Femur (tissue), 1 donor: ENCODE results near the gene FNDC3B.
A peak's percentile ranks its signal among the peaks of the same experiment; 100 is the strongest.

Experiments
- DNase-seq: peaks from one replicate; pipeline ENCODE4 v3.0.0-alpha.2; 2017

The FNDC3B gene

DNA sequence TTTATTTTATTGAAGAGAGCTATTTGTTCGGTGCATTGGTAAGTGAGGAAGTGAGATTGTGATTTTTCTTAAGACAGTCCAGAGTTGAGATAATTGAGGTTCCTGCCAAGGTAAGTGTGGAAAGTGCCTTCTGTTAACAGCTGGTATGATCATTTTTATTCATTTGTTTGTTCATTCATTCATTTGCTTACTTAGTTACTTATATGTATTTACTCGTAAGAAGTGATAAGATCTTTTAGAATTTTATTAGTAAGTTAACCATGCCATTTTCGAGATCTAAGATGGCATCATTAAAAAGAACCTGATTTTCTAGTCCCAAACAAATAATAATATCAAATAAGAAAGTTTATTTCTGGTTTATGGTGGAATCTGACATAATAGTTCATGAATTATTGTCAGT lies 258.9 kb downstream of the FNDC3B start:
- DNase-seq: no peak

DNA sequence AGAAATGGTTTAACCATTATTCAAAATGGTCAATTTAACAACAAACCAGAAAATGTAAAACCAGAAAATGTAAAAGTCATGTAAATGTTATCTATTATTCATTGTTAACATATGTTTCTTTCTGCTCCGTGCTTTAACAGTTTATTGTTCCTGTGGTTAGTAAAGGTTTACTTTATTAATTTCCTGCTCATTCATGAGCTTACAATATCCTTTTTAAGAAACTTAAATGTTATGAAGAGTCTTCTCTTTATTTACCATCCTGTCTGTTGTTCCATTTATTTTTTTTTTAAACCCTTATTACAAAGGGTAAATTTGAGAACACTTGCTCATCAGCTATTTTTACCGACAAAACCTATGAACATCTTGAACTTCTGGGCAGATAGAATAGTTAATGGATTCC lies 260.8 kb downstream of the FNDC3B start:
- DNase-seq: no peak

DNA sequence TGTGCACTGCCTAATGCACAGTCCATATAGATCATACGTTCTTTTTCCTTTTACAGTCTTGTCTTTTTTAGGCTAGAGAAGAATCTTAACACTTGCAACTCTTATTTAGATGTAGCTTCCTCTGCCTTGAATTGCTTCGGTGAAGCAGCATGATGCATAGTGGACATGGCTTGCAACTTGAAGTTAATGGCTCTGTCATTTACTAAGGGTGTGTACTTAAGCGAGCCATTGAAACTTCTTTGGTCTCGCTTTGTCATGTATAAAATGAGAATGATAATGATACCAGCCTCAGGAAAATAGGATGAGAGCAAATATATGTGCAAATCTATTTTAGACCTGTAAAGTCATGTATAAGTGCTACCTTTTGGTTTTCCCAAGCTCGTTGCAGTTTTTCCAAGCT lies 261.5 kb downstream of the FNDC3B start:
- DNase-seq: no peak

DNA sequence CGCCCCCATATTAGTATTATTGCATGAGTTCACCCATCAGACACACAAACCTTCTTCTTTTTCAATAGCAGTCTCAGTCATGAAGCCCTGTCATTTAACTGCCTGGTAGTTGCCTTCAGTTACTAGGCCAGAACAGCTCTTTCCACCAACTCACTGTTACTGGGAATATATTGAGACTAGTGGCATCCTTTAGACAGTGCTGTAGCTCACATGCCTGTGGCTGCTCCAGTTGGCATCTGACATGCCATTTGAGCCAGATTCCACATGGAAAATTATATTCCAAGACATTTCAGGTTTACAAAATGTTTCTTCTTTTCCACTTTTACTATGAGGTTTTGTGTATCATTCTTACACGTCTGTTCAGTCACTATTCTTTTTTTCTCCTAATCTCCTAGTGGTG lies 262.8 kb downstream of the FNDC3B start:
- DNase-seq: peak; percentile 52

DNA sequence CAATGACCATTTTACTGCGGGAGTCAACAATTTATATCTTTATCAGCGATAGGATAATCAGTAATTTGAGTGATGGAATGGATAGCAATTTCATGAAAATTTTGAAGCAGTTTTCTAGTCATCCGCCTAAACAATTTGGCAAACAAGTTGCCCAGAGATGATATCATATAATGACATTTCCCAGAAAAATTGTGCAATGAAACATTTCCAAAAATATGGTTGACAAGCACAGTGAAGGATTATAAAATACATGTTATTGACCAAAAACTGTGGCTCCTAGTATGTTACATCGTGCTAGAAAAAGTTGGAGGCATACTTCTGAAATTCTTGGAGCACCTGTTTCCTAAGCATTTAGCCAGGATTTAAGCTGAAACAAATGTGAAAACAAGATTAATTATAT lies 263.8 kb downstream of the FNDC3B start:
- no peak for DNase-seq

DNA sequence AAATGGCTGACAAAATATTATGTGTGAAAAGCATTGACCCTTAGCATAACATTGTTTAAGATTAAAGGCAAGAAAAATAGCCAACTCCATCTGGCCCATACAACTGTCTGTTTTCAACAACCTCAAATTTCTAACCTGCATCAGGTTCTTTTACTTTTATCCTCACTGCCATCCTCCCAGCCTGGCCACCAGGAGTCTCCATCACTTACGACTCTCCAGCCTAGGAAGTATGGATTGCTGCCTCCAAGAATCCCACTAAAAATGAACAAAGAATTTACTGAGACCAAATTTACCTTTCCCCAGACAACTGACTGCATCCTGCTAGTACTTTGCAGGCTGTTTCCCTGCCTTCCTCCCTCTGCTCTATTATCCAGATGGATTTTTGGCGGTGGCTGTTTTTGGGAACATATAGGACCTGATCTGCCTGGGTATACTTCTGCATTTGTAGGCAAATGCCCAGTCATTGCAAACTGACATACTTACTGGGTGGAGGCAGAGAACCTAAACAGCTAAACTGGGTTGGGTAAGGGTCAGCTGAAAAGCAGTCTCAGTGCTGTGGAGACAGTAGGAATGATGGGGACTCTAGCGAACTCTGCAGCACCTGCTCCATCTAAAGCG lies 264.7 kb downstream of the FNDC3B start:
- no peak for DNase-seq

DNA sequence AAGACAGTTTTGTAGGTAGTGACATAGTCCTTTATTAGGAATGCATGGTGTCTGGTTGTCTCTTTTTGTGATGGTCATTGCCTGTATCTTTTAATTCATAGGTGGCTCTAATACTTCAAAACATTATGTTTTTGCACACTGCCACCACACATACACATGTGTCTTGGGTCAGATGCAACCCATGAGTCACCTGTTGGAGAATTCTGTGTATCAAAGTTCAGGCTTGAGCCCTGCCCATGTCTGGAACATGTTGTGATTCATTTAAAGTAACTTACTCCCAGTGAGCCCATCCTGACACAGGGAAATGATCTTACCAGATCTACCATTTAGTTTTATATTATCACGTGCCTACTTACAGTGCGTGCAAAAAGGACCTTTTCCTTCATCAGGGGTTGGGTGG lies 266.2 kb downstream of the FNDC3B start:
- no peak for DNase-seq

DNA sequence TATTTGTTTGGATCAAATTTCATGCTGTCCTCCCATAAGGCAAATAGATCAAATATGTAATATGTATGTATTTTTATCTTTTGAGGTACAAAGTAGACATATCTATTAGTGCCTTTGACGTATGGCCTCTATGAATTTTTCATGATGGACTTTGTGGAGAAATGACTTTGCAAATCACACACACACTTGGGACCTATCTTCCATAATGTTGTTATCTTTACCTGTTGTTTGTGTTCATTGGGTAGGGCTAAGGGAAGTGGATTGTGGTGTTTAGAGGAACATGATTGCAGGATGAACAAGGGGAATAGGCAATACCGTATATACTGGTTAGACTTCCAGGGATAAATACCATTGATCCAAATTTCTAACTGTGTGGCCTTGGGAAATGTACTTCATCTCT lies 266.6 kb downstream of the FNDC3B start:
- DNase-seq: no peak

DNA sequence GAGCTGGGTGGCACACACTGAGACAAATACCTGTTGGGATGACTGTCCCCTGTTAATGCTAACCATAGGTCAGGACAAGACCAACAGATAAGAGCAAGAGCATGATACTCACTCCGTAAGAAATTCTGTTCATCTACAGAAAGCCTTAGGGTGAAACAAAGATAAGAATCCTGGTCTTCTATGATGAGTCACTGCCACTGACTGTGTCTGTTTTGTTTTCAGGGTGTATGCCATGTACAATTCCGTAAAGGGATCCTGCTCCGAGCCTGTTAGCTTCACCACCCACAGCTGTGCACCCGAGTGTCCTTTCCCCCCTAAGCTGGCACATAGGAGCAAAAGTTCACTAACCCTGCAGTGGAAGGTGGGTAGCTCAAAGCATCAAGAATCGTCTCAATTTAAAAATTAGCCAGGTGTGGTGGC lies 267.8 kb downstream of the FNDC3B start:
- DNase-seq: no peak

DNA sequence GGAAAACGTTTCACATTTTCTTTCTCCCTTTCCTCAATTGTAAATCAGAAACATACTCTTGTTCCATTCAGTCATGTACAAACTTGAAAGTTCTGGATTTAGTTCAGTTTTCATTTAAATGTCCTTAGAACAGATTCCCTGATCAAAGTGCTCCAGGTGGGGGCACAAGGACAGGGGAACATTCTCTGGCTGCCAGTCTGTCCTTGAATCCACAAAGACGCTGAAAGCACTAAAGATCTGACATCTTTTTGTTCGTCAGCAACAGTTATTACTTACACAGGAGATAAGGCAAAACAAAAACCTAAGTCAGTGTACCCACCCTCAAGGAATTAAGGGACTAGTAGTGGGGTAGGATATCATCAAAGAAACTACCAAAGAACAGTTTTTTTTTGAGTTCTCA lies 269.7 kb downstream of the FNDC3B start:
- no peak for DNase-seq

DNA sequence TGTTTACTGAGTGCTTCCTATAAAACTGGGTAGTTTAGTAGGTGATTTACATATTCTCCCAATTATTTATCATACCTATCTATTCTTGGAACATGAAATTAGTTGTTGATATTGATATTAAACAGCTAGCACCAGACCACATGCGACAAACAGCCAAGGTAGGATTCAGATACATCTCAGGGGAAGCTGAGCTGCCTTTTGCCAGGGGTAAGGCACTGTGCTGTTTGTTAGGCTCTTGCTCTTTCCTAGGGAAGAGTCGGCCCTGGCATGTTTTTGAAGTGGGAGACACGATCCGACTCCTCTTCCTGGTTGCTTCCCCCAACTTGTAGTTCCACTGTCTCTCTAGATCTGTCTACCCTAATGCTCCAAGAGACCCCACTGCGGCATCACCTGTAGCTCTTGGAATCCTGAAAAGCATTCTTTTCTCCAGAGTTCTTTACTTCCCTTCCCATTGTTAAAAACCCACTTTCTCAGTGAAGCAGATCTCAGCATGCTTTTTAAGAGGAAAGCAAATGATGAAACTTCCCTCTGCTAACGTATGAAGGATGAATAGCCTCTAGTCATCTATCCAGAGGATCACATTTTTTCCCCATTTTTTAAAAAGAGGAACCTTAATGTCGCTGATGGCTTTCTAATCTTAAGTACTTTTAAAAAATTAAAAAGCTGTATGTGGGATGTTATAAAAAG lies 270.5 kb downstream of the FNDC3B start:
- no peak for DNase-seq

DNA sequence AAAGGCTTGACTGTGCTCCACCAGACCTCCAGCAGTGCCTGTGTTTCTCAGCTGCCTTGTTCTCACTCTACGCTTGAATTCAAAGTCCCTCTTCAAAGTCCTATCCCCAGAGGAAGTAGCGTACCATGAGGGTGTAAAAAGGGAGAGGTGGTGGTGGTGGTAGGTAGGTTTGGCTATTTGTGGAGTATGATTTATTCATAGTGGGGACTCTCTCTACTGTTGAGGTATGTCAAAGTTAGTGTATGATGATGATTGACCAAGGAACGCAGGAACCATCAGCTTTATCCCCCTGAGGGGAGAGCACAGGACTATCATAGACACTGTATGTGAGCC lies 271.0 kb downstream of the FNDC3B start:
- DNase-seq: no peak

DNA sequence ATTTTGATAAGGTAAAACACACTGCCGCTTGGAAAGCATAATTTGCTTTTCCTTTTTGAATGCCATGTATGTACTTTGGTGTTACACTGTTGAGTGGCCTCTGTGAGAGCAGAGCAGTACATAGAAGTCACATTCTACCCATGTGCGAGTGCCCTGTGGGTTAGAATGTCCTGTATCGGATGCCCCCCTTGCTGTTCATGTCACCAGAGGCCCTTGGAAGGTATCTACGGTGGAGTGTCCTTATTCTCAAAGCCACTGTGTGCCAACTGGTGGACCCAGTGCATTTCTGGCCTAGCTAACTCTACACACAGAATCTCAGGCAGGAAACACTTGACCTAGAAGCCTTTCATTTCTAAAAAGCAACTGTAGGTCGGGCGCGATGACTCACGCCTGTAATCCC lies 271.8 kb downstream of the FNDC3B start:
- DNase-seq: no peak

DNA sequence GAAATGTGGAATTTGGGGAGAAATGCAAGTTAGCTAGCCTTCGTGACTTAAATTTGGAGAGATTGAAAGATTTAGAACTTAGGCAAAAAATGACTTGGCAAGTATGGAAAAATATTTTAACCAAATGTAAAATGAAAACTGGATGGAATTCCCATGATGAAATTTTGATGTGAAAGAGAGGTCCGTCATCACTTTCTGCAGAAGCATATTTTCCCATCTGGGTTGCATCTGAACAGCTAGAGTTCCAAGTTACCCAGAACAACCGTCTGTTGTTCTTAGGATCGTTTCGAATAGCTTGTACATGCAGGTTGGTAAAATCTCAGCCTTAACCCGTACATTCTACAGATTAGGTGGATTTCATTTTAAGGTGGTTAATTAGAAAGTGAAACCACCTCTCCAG lies 272.6 kb downstream of the FNDC3B start:
- no peak for DNase-seq

DNA sequence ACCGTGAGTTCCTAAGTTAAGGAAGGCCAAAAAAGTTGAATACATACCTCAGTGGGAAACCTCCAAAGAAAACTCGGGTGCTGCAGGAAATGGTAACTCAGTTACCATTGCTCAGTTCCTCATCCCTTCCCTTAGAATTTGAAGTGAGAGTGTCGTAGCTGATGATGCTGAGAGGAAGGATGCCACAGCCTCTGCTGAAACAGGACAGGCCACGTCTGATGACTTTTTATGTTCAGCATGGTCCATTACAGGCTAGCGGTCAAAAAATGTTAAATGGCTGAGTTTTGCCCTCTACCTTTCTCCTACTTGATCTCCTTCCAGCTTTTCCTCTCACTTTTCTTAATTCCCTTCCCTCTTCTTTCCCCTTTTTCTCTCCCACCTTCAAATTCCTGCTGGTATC lies 273.3 kb downstream of the FNDC3B start:
- DNase-seq: no peak

DNA sequence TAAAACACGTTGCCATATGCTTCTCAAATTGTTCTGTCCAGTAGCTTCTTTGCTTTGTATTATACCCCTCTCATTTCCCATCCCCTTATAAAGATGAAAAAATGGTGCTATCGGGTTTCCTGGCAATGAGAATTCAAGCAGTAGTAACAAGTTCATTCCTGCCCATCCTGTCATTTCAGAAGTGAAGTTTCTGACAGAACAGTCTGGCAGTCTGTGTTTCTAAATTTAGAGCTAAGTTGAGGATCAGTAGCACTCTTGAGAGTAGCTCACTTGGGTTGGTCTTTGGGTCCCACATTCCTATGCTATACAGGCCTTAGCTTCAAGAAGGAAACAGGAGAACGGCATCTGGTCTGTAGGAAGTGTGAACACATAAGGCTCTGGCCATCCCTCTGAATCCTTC lies 274.3 kb downstream of the FNDC3B start:
- no peak for DNase-seq

DNA sequence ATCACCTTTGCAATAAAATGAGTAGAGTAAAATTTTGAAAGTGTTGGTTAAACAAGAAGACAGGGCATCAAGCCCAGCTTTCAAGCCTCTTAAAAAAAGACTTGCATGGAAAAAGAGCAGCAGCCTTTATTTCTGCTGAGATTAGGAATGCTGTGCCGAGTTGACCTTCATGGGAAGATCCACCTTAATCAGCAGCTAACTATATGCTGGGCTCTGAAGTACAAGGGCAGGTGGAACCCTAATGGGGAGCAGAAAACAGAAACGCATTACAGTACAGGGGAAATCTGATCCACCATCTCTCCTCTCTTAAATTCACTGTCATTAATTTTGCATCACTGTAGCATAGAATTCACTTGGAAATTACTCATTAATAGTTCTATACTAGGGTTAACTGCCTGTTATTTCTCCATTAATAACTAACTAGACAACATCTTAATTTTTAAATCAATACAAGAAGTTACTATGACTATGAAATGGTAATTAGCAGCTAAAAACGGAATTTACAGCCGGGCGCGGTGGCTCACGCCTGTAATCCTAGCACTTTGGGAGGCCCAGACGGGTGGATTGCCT lies 275.3 kb downstream of the FNDC3B start:
- no peak for DNase-seq

DNA sequence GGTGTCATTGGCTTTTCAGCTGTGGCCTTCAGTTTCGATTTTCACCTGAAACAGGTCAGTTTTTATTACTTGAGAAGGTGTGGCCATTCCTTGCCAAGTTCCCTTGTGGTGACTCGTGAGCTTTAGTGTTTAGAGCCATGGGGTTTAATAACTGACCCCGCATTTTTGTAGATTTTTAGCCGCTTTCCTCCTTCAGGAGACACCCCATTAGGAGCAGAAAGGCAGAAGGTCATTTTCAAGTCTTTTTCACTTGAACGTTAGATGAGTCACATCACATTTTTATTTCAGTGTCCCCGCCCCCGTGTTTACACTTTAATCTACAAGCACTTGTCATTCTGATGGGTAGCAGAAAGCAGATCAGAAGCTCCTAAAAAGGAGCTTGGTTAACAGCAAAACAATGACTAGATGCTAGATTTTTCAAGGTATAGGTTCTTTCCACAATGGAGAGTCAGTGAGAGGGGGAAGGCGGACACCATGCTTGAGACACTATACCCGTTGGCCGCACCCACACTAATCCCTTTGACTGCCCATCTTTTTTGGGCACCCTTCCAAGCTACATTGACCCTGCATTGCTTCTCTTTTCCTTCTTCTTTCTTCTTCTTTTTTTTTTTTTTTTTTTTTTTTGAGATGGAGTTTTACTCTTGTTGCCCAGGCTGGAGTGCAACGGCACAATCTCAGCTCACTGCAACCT lies 276.2 kb downstream of the FNDC3B start:
- no peak for DNase-seq

DNA sequence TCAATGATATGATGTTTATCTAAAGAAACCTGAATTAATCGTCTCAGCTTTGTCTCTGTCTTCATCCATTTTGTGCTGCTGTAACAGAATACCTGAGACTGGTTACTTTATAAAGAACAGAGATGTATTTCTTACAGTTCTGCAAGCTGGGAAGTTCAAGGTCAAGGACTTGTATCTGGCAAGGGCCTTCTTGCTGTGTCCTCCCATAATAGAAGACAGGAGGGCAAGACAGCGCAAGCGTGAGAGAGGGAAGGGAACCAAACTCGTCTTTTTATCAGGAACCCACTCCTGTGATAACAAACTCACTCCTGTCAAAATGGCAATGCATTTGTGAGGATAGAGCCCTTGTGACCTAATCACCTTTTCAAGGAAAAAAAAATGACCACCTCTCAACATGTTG lies 277.4 kb downstream of the FNDC3B start:
- DNase-seq: no peak

DNA sequence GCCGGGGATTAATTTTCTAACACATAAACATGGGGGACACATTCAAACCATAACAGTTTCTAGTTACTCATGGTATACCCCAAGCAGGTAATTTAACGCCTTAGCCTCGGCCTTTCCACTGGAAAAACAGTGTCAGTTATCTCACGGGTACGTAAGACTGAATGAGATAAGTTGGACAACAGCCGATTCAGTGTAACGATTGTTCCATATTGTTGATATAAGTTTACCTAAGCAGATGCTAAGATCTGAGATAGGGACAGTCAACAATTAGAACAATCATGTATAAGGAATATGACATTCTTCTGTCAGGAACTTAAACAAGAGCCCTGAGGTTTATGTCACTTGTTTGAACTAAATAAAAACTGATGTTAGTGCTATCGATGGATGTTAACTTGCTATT lies 278.1 kb downstream of the FNDC3B start:
- DNase-seq: no peak

DNA sequence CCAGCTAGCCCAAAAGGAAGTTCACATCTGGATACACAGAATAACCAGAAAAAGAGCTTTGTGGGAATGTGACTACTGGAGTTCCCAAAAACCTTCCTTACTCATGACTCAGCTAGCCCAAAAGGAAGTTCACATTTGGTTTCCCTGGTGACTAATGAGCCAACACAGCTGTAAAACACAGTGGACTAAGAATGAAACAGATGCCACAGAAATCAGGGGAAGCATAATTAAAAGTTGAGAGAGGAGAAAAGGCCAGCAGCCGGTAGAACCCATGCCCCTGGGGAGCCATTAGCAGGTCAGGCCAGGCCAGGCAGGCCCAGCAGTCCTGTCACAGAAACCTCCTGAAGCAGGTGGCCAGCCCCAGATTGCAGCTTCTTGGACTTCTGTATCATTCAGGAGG lies 278.6 kb downstream of the FNDC3B start:
- peak; percentile 80 for DNase-seq

DNA sequence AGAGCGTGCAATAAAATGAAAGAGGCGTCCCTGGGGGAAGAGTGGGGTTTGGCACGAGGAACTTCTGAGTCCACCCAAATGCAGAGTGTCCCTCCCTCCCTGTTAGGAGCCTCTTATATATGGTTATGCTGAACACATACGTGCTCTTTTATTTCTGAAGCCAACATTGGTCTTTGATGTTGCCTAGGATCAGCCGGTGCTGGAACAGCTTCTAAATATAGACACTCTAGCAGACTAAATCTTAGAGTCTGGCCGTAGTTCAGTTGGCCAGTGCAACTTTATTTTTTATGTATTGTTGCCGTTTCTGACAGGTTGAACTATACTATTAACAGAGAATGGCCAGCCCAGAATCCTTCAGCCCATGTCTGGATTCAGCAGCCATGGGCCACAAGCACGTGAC lies 280.2 kb downstream of the FNDC3B start:
- no peak for DNase-seq

DNA sequence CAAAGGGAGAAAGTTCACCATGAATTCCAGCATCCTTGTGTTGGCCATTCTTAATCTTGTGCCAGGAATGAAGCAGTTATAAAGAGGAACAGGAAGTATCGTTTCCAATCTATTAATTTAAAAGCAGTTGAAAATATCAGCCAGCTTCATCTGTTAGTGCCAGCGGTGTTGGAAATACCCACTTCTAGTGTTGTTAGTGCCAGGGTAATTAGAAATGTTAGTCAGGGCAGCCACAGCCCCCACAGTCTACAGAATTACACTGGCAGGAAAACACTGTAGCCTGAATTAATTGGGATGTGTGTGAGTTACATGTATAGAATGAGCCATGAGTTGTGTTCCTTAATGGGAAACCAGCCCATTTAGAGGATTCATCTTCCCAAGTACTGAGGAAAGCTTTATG lies 281.1 kb downstream of the FNDC3B start:
- DNase-seq: no peak

DNA sequence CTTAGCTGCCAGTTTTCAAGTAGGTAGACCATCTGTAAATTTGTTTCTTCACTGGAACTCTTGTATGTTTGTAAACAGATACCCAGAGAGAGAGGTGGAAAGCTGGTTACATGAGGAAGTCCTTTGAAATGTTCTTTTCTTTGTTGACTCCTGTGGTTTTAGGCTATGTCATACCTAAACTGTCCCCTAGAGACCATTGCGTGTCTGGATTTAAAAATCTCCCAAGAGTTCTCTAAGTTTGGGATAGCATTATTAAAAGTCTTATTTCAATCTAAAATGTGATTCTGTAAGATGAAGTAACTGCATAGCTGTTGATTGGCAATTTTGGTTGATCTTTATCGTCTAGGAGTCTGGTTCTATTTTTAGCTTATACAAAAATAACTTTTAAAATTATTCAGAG lies 281.7 kb downstream of the FNDC3B start:
- DNase-seq: no peak
